Fibroblast of upper back skin (primary cell): ENCODE measurements around the gene MED13L.

Source experiments
- DNase-seq: peaks from one replicate; pipeline ENCODE4 v3.0.0-alpha.2; 2013

The MED13L gene

GRCh38 chr12:116076399-116076798 is 201.1 kb downstream of the MED13L start:
- DNase-seq, result no peak

- DNase-seq, result no peak
Observed at GRCh38 chr12:116074686-116075085, 202.8 kb downstream of the MED13L start.

GRCh38 chr12:116071555-116072230 is 205.8 kb downstream of the MED13L start:
- DNase-seq, result no peak

GRCh38 chr12:116070444-116070843 is 207.0 kb downstream of the MED13L start:
- DNase-seq, result no peak

- no peak for DNase-seq
Observed at GRCh38 chr12:116069943-116070342, 207.6 kb downstream of the MED13L start.

GRCh38 chr12:116068853-116069252 is 208.6 kb downstream of the MED13L start:
- no peak for DNase-seq

GRCh38 chr12:116068371-116068770 is 209.1 kb downstream of the MED13L start:
- no peak for DNase-seq

- no peak for DNase-seq
Observed at GRCh38 chr12:116067892-116068291, 209.6 kb downstream of the MED13L start.

GRCh38 chr12:116066381-116067230 is 210.9 kb downstream of the MED13L start:
- peak; percentile 49 for DNase-seq

GRCh38 chr12:116065606-116066005 is 211.9 kb downstream of the MED13L start:
- peak; percentile 43 for DNase-seq

- DNase-seq, result no peak
Observed at GRCh38 chr12:116064493-116064892, 213.0 kb downstream of the MED13L start.

- no peak for DNase-seq
Observed at GRCh38 chr12:116062698-116063097, 214.8 kb downstream of the MED13L start.

- DNase-seq, result no peak
Observed at GRCh38 chr12:116060764-116061163, 216.7 kb downstream of the MED13L start.

- DNase-seq, result no peak
Observed at GRCh38 chr12:116059904-116060303, 217.6 kb downstream of the MED13L start.

- no peak for DNase-seq
Observed at GRCh38 chr12:116058574-116058973, 218.9 kb downstream of the MED13L start.

- no peak for DNase-seq
Observed at GRCh38 chr12:116057356-116057755, 220.1 kb downstream of the MED13L start.

- no peak for DNase-seq
Observed at GRCh38 chr12:116055895-116056607, 221.4 kb downstream of the MED13L start.

GRCh38 chr12:116054280-116054679 is 223.2 kb downstream of the MED13L start:
- DNase-seq, result no peak

GRCh38 chr12:116053479-116054200 is 223.9 kb downstream of the MED13L start:
- DNase-seq, result peak; percentile 50

- no peak for DNase-seq
Observed at GRCh38 chr12:116050275-116050674, 227.2 kb downstream of the MED13L start.

GRCh38 chr12:116048879-116049278 is 228.6 kb downstream of the MED13L start:
- no peak for DNase-seq

- no peak for DNase-seq
Observed at GRCh38 chr12:116046039-116046438, 231.5 kb downstream of the MED13L start.

GRCh38 chr12:116045150-116045549 is 232.3 kb downstream of the MED13L start:
- no peak for DNase-seq
